ENCODE measurements around the gene RDH13. TPM values are rescaled to one million over a fixed set of nuclear protein-coding genes. Genes with fewer than 3 reads are reported as not detected.

Gene RDH13
- total RNA-seq, 1 donor from 2014 or later = 85.7 TPM

- Mint-ChIP-seq H3K9me3 (no peaks in the 10 kb centered on the region), H3K27ac (no peak overlapping the region), H3K27me3 (ENCODE audit: low read depth) (no peaks in the 10 kb centered on the region), H3K36me3 (peaks cover 16% of the 10 kb centered on the region), H3K4me1 (no peaks in the 10 kb centered on the region), H3K4me3 (no peak overlapping the region)
- DNase-seq (ENCODE audit: low spot score in 2 of 2, unreplicated experiment in 2 of 2) = no peak
- TF ChIP-seq CTCF (IDR thresholded peaks at IDR 0.05; ENCODE audit: unreplicated experiment) = no peak
These were observed 67.4 kb downstream of the RDH13 start for GRCh38 chr19:54995561-54995960.

Other genes with a start within 250 kb of the RDH13 start
- gene KIR3DL1, start 246.7 kb downstream of the RDH13 start, total RNA-seq = not detected in 3 replicates
- gene KIR2DS4, start 230.5 kb downstream of the RDH13 start, total RNA-seq = not detected in 3 replicates
- gene KIR3DL2, start 212.7 kb downstream of the RDH13 start, total RNA-seq = not detected in 3 replicates
- gene FCAR, start 188.9 kb downstream of the RDH13 start, total RNA-seq = not detected in 3 replicates
- not detected in 3 replicates for gene NCR1, start 157.0 kb downstream of the RDH13 start, total RNA-seq
- 0.07 to 0.09 TPM in 2 of 3 replicates, not detected in the other for gene NLRP7, start 115.6 kb downstream of the RDH13 start, total RNA-seq
- gene NLRP2, start 96.8 kb downstream of the RDH13 start, total RNA-seq = 54.1 to 56.8 TPM (median 56.2 TPM) in 3 replicates
- gene GP6, start 24.9 kb downstream of the RDH13 start, total RNA-seq = 0.78 to 1.4 TPM (median 1.4 TPM) in 3 replicates
- gene EPS8L1, start 12.7 kb upstream of the RDH13 start, total RNA-seq = 375 to 425 TPM (median 396 TPM) in 3 replicates
- gene PPP1R12C, start 54.5 kb upstream of the RDH13 start, total RNA-seq = 100 to 111 TPM (median 109 TPM) in 3 replicates
- gene TNNT1, start 86.1 kb upstream of the RDH13 start, total RNA-seq = 47.5 to 57.5 TPM (median 48.9 TPM) in 3 replicates
- 6.3 to 9.1 TPM (median 8.9 TPM) in 3 replicates for gene TNNI3, start 94.6 kb upstream of the RDH13 start, total RNA-seq
- gene DNAAF3, start 103.5 kb upstream of the RDH13 start, total RNA-seq = 2.9 to 4.4 TPM (median 3.3 TPM) in 3 replicates
- gene SYT5, start 117.1 kb upstream of the RDH13 start, total RNA-seq = 0.32 to 0.67 TPM (median 0.47 TPM) in 3 replicates
- 10.4 to 10.7 TPM (median 10.5 TPM) in 3 replicates for gene PTPRH, start 146.4 kb upstream of the RDH13 start, total RNA-seq
- gene TMEM86B, start 165.6 kb upstream of the RDH13 start, total RNA-seq = 5.9 to 6.7 TPM (median 6.7 TPM) in 3 replicates
- gene PPP6R1, start 195.9 kb upstream of the RDH13 start, total RNA-seq = 70.1 to 73.0 TPM (median 71.5 TPM) in 3 replicates
- 28.9 to 30.4 TPM (median 29.1 TPM) in 3 replicates for gene HSPBP1, start 217.0 kb upstream of the RDH13 start, total RNA-seq
- 38.5 to 46.0 TPM (median 43.4 TPM) in 3 replicates for gene BRSK1, start 220.8 kb upstream of the RDH13 start, total RNA-seq

All from mesothelial cell of epicardium (in vitro differentiated cells).